Measurements from ENCODE around the gene CDYL2.

- TF ChIP-seq, protein P1, sequence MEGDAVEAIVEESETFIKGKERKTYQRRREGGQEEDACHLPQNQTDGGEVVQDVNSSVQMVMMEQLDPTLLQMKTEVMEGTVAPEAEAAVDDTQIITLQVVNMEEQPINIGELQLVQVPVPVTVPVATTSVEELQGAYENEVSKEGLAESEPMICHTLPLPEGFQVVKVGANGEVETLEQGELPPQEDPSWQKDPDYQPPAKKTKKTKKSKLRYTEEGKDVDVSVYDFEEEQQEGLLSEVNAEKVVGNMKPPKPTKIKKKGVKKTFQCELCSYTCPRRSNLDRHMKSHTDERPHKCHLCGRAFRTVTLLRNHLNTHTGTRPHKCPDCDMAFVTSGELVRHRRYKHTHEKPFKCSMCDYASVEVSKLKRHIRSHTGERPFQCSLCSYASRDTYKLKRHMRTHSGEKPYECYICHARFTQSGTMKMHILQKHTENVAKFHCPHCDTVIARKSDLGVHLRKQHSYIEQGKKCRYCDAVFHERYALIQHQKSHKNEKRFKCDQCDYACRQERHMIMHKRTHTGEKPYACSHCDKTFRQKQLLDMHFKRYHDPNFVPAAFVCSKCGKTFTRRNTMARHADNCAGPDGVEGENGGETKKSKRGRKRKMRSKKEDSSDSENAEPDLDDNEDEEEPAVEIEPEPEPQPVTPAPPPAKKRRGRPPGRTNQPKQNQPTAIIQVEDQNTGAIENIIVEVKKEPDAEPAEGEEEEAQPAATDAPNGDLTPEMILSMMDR (conservative IDR thresholded peaks at IDR 0.05) = no peak
- TF ChIP-seq ZFX (IDR thresholded peaks at IDR 0.05) = no peak
Measured at GRCh38 chr16:80614908-80615671, 189.3 kb downstream of the CDYL2 start.

Measured in C4-2B (cell line).